ENCODE results near the gene SURF1. TPM values are rescaled to one million over a fixed set of nuclear protein-coding genes. Genes with fewer than 3 reads are reported as not detected.
A peak's percentile ranks its signal among the peaks of the same experiment; 100 is the strongest.

SURF1 gene
- total and polyA plus RNA-seq, 11 donors = 36.8 to 104 (median 53.6) TPM

DNA sequence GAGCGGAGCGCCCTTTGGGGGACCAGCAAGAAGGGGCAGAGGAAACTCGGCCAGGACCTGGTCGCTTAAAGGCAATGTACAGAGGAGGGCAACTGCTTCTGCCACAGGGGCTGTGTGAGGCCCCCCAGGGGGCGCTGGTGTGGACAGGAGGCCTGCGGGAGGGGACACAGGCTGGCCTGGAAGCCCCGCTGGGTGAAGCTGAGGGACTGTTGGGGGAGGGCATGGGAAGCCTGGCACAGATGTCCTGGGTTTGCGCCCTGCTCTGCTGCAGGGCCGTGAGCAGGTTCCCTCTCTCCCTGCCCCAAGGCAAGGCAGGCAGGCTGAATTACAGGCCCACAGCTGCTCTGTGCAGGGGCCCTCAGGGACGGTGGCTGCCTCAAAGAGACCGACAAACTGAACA, 13.7 kb downstream of the SURF1 start:
- Histone ChIP-seq H3K9me3 (no peaks in the 10 kb centered on the region), H3K27ac (peak overlapping the region in 1 of 12 donors; percentile 92), H3K4me3 (no peak overlapping the region), H3K4me1 (peaks cover 0 to 52% (median 14%) of the 10 kb centered on the region in 12 donors), H3K36me3 (peaks cover 0 to 74% (median 66%) of the 10 kb centered on the region in 9 donors), H3K27me3 (no peaks in the 10 kb centered on the region)
- 84 to 86% (median 85%) methylated on average over 11 of the region's 11 CpGs for WGBS, 4 donors
- no peak for TF ChIP-seq POLR2A (IDR thresholded peaks at IDR 0.05)
- TF ChIP-seq, protein P1, sequence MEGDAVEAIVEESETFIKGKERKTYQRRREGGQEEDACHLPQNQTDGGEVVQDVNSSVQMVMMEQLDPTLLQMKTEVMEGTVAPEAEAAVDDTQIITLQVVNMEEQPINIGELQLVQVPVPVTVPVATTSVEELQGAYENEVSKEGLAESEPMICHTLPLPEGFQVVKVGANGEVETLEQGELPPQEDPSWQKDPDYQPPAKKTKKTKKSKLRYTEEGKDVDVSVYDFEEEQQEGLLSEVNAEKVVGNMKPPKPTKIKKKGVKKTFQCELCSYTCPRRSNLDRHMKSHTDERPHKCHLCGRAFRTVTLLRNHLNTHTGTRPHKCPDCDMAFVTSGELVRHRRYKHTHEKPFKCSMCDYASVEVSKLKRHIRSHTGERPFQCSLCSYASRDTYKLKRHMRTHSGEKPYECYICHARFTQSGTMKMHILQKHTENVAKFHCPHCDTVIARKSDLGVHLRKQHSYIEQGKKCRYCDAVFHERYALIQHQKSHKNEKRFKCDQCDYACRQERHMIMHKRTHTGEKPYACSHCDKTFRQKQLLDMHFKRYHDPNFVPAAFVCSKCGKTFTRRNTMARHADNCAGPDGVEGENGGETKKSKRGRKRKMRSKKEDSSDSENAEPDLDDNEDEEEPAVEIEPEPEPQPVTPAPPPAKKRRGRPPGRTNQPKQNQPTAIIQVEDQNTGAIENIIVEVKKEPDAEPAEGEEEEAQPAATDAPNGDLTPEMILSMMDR (IDR thresholded peaks at IDR 0.05) = peak in 1 of 12 donors; percentile 6
- intact Hi-C loops (cut with DNase I) = loop anchor here in 1 of 10 donors (10.0 kb wide), 1 partner anchor 142 kb away; no protein-coding TSS in a partner anchor
- ATAC-seq (no peak), DNase-seq (no peak)

DNA sequence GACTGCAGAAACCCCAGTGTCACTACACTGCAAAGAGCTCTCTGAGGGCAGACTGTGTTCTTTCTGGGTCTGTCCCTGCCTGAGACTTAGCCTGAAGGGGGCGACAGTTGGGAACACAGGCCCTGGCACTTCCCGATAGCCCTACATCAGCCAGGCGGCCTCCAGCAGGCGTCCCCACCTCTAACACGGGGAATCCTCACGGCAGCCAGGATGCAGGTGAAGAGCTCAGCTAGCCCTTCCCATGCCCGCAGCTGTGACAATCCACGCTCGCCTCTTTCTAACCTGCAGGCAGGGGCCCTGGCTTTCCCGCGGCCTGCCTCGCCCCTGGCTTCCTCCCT, 14.2 kb downstream of the SURF1 start:
- DNase-seq (no peak), ATAC-seq (no peak)
- H3K27me3 ChIP-seq = no peaks in the 10 kb centered on the region
- WGBS, 4 donors = 82 to 96% (median 89%) methylated on average over 8 to 12 of the region's 12 CpGs
- H3K27ac ChIP-seq = peak overlapping the region in 1 of 12 donors; percentile 92
- TF ChIP-seq POLR2A (IDR thresholded peaks at IDR 0.05) = no peak
- TF ChIP-seq, protein P1 (IDR thresholded peaks at IDR 0.05) = no peak
- peak overlapping the region in 2 of 12 donors; percentile 2 to 49 for H3K4me3 ChIP-seq
- peaks cover 0 to 74% (median 66%) of the 10 kb centered on the region in 9 donors for H3K36me3 ChIP-seq
- no peaks in the 10 kb centered on the region for H3K9me3 ChIP-seq
- intact Hi-C loops (cut with DNase I) = loop anchor here in 1 of 10 donors (10.0 kb wide), 1 partner anchor 143 kb away; no protein-coding TSS in a partner anchor
- H3K4me1 ChIP-seq = peaks cover 0 to 49% (median 12%) of the 10 kb centered on the region in 12 donors

DNA sequence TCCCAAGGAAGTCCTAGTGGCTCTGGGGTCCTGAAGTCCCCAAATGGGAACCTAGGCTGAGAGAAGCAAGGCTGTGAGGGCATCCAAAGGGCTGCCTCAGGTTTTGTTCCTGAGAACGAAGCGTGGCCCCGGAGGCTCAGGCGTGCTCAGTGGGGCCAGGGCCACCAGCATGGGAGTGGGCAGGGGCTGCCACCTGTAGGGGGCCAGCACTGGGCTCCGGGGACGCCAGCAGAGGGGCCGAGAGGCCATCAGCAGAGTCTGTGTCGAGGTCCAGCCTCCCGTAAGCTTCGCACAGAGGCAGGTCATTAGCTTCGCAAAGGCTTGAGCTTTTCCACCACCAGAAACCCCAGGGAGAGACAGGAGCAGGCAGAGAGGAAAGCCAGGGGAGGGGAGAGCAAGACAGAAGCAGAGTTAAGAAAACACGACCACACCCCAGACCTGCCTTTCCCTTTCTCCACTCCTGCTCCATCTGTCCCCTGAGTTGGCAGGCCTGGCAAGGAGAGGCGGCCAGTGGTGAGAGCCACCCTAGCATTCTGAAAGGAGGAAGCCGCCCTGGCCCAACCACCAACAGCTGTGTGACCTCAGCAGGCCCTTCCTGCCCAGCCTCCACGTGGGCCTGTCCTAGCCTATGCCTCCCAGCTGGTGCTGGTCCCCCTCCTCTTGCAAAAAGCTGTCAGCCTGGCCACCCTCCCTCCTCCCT, 14.8 kb downstream of the SURF1 start:
- WGBS, 4 donors = 79 to 94% (median 87%) methylated on average over 15 of the region's 15 CpGs
- Histone ChIP-seq H3K9me3 (no peaks in the 10 kb centered on the region), H3K27ac (peak overlapping the region in 4 of 12 donors; percentile 24 to 92 (median 34)), H3K27me3 (no peaks in the 10 kb centered on the region), H3K36me3 (peaks cover 0 to 74% (median 66%) of the 10 kb centered on the region in 9 donors), H3K4me1 (peaks cover 0 to 47% (median 11%) of the 10 kb centered on the region in 12 donors), H3K4me3 (peak overlapping the region in 3 of 12 donors; percentile 2 to 49 (median 8))
- DNase-seq (peak; percentile 63 to 83 (median 70)), ATAC-seq (peak in 3 of 4 donors; percentile 45 to 71 (median 71))
- intact Hi-C loops (cut with DNase I) = loop anchor here in 1 of 10 donors (10.0 kb wide), 1 partner anchor 143 kb away; no protein-coding TSS in a partner anchor
- TF ChIP-seq POLR2A (IDR thresholded peaks at IDR 0.05) = peak in 1 of 2 donors; percentile 29
- TF ChIP-seq, protein P1 (IDR thresholded peaks at IDR 0.05) = no peak

DNA sequence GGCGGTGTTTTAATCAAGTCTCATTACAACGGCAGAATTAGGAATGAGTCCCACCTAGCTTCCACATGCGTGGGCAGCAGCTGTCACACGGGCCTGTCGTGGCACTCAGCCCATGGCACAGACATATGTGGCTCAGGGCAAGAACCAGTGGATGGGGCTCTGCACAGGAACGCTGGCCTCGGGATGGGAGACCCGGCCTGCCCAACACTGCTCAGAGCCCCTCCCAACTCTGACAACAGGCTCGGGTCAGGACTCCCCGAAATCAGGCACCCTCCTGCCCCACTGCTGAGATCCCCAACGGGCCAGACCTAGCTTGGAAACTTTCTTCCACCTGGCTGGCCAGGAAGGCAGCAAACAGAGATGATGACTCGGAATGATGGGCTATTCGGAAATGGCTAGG, 15.4 kb downstream of the SURF1 start:
- no peak for TF ChIP-seq POLR2A (IDR thresholded peaks at IDR 0.05)
- TF ChIP-seq, protein P1 (IDR thresholded peaks at IDR 0.05) = no peak
- ATAC-seq (no peak), DNase-seq (no peak)
- peaks cover 0 to 74% (median 64%) of the 10 kb centered on the region in 9 donors for H3K36me3 ChIP-seq
- H3K4me3 ChIP-seq = peak overlapping the region in 2 of 12 donors; percentile 8 to 49
- no peaks in the 10 kb centered on the region for H3K9me3 ChIP-seq
- intact Hi-C loops (cut with DNase I) = loop anchor here in 1 of 10 donors (10.0 kb wide), 1 partner anchor 144 kb away; no protein-coding TSS in a partner anchor
- H3K27me3 ChIP-seq = no peaks in the 10 kb centered on the region
- H3K27ac ChIP-seq = peak overlapping the region in 3 of 12 donors; percentile 24 to 92 (median 30)
- peaks cover 0 to 47% (median 8%) of the 10 kb centered on the region in 12 donors for H3K4me1 ChIP-seq
- 82 to 89% (median 87%) methylated on average over 8 to 13 of the region's 13 CpGs for WGBS, 4 donors
